Ramos (cell line): Measurements from ENCODE around the gene ATP6V0D1.

ENCODE experiments used
- in situ Hi-C: fragments of 300-500 bp; cut with MboI; formaldehyde crosslinking; loops from one replicate; pipeline ENCODE4 v1.14.3; 2022; ENCODE audit warnings: low sequenced_read_pairs; ENCODE audit not compliant: unreplicated experiment

Gene ATP6V0D1

GRCh38 chr16:67415421-67415820, 65.5 kb downstream of the ATP6V0D1 start:
- in situ Hi-C loops = loop anchor here (25.0 kb wide), 1 partner anchor 453 kb away; the partner anchor contains the start of gene CES3

- in situ Hi-C loops = loop anchor here (25.0 kb wide), 1 partner anchor 452 kb away; the partner anchor contains the start of gene CES3
Measured at GRCh38 chr16:67413978-67414911, 66.7 kb downstream of the ATP6V0D1 start.

GRCh38 chr16:67412294-67412693, 68.7 kb downstream of the ATP6V0D1 start:
- in situ Hi-C loops = loop anchor here (25.0 kb wide), 1 partner anchor 450 kb away; the partner anchor contains the start of gene CES3

- in situ Hi-C loops = loop anchor here (25.0 kb wide), 1 partner anchor 449 kb away; the partner anchor contains the start of gene CES3
Measured at GRCh38 chr16:67411339-67411738, 69.6 kb downstream of the ATP6V0D1 start.

- in situ Hi-C loops = loop anchor here (25.0 kb wide), 1 partner anchor 447 kb away; the partner anchor contains the start of gene CES3
Measured at GRCh38 chr16:67409631-67410030, 71.3 kb downstream of the ATP6V0D1 start.

- in situ Hi-C loops = loop anchor here (25.0 kb wide), 1 partner anchor 446 kb away; the partner anchor contains the start of gene CES3
Measured at GRCh38 chr16:67407788-67408452, 73.0 kb downstream of the ATP6V0D1 start.

- in situ Hi-C loops = loop anchor here (25.0 kb wide), 1 partner anchor 445 kb away; the partner anchor contains the start of gene CES3
Measured at GRCh38 chr16:67407176-67407787, 73.7 kb downstream of the ATP6V0D1 start.

- in situ Hi-C loops = loop anchor here (25.0 kb wide), 1 partner anchor 444 kb away; the partner anchor contains the start of gene CES3
Measured at GRCh38 chr16:67406111-67406971, 74.6 kb downstream of the ATP6V0D1 start.

GRCh38 chr16:67405336-67405735, 75.6 kb downstream of the ATP6V0D1 start:
- in situ Hi-C loops = loop anchor here (25.0 kb wide), 1 partner anchor 443 kb away; the partner anchor contains the start of gene CES3

- in situ Hi-C loops = loop anchor here (25.0 kb wide), 1 partner anchor 442 kb away; the partner anchor contains the start of gene CES3
Measured at GRCh38 chr16:67404740-67405226, 76.2 kb downstream of the ATP6V0D1 start.

GRCh38 chr16:67403976-67404555, 76.9 kb downstream of the ATP6V0D1 start:
- in situ Hi-C loops = loop anchor here (25.0 kb wide), 1 partner anchor 442 kb away; the partner anchor contains the start of gene CES3

GRCh38 chr16:67400901-67401300, 80.1 kb downstream of the ATP6V0D1 start:
- in situ Hi-C loops = loop anchor here (25.0 kb wide), 1 partner anchor 439 kb away; the partner anchor contains the start of gene CES3

- in situ Hi-C loops = loop anchor here (25.0 kb wide), 1 partner anchor 438 kb away; the partner anchor contains the start of gene CES3
Measured at GRCh38 chr16:67399749-67400704, 80.9 kb downstream of the ATP6V0D1 start.

- in situ Hi-C loops = no loop called here
Measured at GRCh38 chr16:67399218-67399733, 81.7 kb downstream of the ATP6V0D1 start.

- in situ Hi-C loops = no loop called here
Measured at GRCh38 chr16:67398546-67399217, 82.3 kb downstream of the ATP6V0D1 start.

- in situ Hi-C loops = no loop called here
Measured at GRCh38 chr16:67397812-67398545, 83.0 kb downstream of the ATP6V0D1 start.
